Lower leg skin (tissue), 3 donors: ENCODE data around the gene C10orf67.

Experiments used
- POLR2A ChIP-seq, 2 donors: fragments of 450-650 bp; IDR thresholded peaks; one replicate each; pipeline ENCODE4 v1.6.1; 2016 to 2017; ENCODE audit warnings: antibody characterized with exemption in 2 of 2, mild to moderate bottlenecking in 1 of 2, moderate library complexity in 1 of 2
- TF ChIP-seq, protein P1 (sequence below), 3 donors: fragments of 450-650 bp; IDR thresholded peaks; one replicate each; pipeline ENCODE4 v1.5.1; 2016; ENCODE audit warnings: antibody characterized with exemption in 3 of 3, mild to moderate bottlenecking in 3 of 3, moderate library complexity in 2 of 3

DNA sequence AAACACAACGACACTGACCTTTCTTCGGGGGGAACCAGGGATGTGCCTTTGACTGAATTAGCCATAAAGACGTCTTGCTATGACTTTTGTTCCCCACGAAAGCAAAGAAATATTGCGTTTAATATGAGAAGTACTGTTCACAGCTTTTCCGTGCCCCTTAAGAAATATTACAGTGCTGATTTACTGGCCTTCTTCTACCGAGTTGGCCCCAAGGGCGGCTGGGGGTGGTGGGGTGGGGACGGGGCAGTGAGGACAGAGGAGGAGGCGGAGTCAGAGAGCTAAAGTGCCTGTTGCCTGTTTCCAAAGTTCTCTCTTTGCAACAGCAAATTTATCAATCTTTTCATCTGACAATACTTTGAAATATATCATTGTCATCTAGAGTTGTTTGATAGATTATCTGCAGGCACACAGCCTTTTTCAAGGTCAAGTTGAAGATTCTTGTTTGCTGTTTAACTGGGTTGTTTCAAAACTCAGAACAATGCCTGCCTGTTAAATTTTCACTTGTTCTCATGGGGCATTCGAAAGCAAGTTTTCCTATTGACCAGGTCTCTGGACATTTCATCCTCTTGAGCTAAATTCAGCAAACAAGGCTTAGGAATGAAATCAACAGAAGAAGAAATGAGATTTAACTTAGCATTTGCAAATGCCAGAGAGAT, 143.5 kb downstream of the C10orf67 start:
- TF ChIP-seq, protein P1, sequence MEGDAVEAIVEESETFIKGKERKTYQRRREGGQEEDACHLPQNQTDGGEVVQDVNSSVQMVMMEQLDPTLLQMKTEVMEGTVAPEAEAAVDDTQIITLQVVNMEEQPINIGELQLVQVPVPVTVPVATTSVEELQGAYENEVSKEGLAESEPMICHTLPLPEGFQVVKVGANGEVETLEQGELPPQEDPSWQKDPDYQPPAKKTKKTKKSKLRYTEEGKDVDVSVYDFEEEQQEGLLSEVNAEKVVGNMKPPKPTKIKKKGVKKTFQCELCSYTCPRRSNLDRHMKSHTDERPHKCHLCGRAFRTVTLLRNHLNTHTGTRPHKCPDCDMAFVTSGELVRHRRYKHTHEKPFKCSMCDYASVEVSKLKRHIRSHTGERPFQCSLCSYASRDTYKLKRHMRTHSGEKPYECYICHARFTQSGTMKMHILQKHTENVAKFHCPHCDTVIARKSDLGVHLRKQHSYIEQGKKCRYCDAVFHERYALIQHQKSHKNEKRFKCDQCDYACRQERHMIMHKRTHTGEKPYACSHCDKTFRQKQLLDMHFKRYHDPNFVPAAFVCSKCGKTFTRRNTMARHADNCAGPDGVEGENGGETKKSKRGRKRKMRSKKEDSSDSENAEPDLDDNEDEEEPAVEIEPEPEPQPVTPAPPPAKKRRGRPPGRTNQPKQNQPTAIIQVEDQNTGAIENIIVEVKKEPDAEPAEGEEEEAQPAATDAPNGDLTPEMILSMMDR (IDR thresholded peaks at IDR 0.05): no peak
- TF ChIP-seq POLR2A (IDR thresholded peaks at IDR 0.05): no peak
